HCEC 1CT (cell line): ENCODE results near the gene EFNA2.

Experiments used
- DNase-seq: peaks from one replicate; pipeline ENCODE4 v3.0.0-alpha.2; 2017

EFNA2 gene

GRCh38 chr19:1249298-1249989 is 36.2 kb upstream of the EFNA2 start:
- peak; percentile 94 for DNase-seq

- DNase-seq: no peak
These were observed 35.7 kb upstream of the EFNA2 start for GRCh38 chr19:1249990-1250436.

- no peak for DNase-seq
These were observed 35.0 kb upstream of the EFNA2 start for GRCh38 chr19:1250437-1251260.

- DNase-seq: peak; percentile 67
These were observed 34.1 kb upstream of the EFNA2 start for GRCh38 chr19:1251330-1252220.

GRCh38 chr19:1252221-1252820 is 33.4 kb upstream of the EFNA2 start:
- peak; percentile 93 for DNase-seq

GRCh38 chr19:1252821-1253513 is 32.7 kb upstream of the EFNA2 start:
- DNase-seq: peak; percentile 97

GRCh38 chr19:1253514-1254080 is 32.1 kb upstream of the EFNA2 start:
- DNase-seq: peak; percentile 74

- DNase-seq: no peak
These were observed 31.6 kb upstream of the EFNA2 start for GRCh38 chr19:1254081-1254527.

- no peak for DNase-seq
These were observed 31.0 kb upstream of the EFNA2 start for GRCh38 chr19:1254530-1255185.

GRCh38 chr19:1255186-1256161 is 30.2 kb upstream of the EFNA2 start:
- no peak for DNase-seq

- no peak for DNase-seq
These were observed 28.8 kb upstream of the EFNA2 start for GRCh38 chr19:1256646-1257474.

- no peak for DNase-seq
These were observed 28.1 kb upstream of the EFNA2 start for GRCh38 chr19:1257475-1258162.

- no peak for DNase-seq
These were observed 27.5 kb upstream of the EFNA2 start for GRCh38 chr19:1258163-1258492.

- DNase-seq: no peak
These were observed 26.9 kb upstream of the EFNA2 start for GRCh38 chr19:1258707-1259205.

- peak; percentile 68 for DNase-seq
These were observed 26.3 kb upstream of the EFNA2 start for GRCh38 chr19:1259206-1259875.

- no peak for DNase-seq
These were observed 25.6 kb upstream of the EFNA2 start for GRCh38 chr19:1259876-1260748.
